SK-N-SH treated with all-trans-retinoic acid at 6 μM for 48 hours (cell line): ENCODE data around the gene PCDHA13.

Source experiments
- ATAC-seq: fragments of 200-7000 bp; cut with Tn5 transposase; 3 replicates; pipeline ENCODE4 v1.9.1; 2020; ENCODE audit warnings: mild to moderate bottlenecking, moderate library complexity
- ARNTL ChIP-seq: fragments of 450-650 bp; formaldehyde crosslinking; IDR thresholded peaks from 2 replicates; pipeline ENCODE4 v1.5.0; 2020; ENCODE audit warnings: low read depth, mild to moderate bottlenecking, moderate library complexity, borderline replicate concordance
- BACH2 ChIP-seq: fragments of 250-450 bp; sonication (Bioruptor Pico); IDR thresholded peaks from 2 replicates; pipeline ENCODE4 v1.9.0; 2021; ENCODE audit warnings: mild to moderate bottlenecking, borderline replicate concordance
- CSDC2 ChIP-seq: fragments of 250-450 bp; sonication (Bioruptor Pico); IDR thresholded peaks from 2 replicates; pipeline ENCODE4 v1.5.0; 2020; ENCODE audit warnings: mild to moderate bottlenecking, moderate library complexity
- ESRRG ChIP-seq: fragments of 250-450 bp; sonication (Bioruptor Pico); IDR thresholded peaks from 2 replicates; pipeline ENCODE4 v1.6.1; 2021; ENCODE audit warnings: mild to moderate bottlenecking
- GLIS3 ChIP-seq: fragments of 250-450 bp; sonication (Bioruptor Pico); IDR thresholded peaks from 2 replicates; pipeline ENCODE4 v1.5.0; 2020; ENCODE audit warnings: mild to moderate bottlenecking, moderate library complexity
- ISL1 ChIP-seq: fragments of 250-450 bp; sonication (Bioruptor Pico); IDR thresholded peaks from 2 replicates; pipeline ENCODE4 v2.1.2; 2022; ENCODE audit warnings: mild to moderate bottlenecking, moderate library complexity
- OSR1 ChIP-seq: fragments of 250-450 bp; sonication (Bioruptor Pico); IDR thresholded peaks from 2 replicates; pipeline ENCODE4 v1.8.0; 2022; ENCODE audit warnings: moderate library complexity, mild to moderate bottlenecking, inconsistent platforms
- PATZ1 ChIP-seq: fragments of 250-450 bp; sonication (Bioruptor Pico); IDR thresholded peaks from 2 replicates; pipeline ENCODE4 v1.8.0; 2020; ENCODE audit warnings: mild to moderate bottlenecking, moderate library complexity, borderline replicate concordance
- POU6F1 ChIP-seq: fragments of 250-450 bp; sonication (Bioruptor Pico); IDR thresholded peaks from 2 replicates; pipeline ENCODE4 v1.8.0; 2021; ENCODE audit warnings: low read depth, mild to moderate bottlenecking, moderate library complexity, borderline replicate concordance
- RARB ChIP-seq: fragments of 250-450 bp; sonication (Bioruptor Pico); IDR thresholded peaks from 2 replicates; pipeline ENCODE4 v1.8.0; 2021; ENCODE audit warnings: mild to moderate bottlenecking, moderate library complexity
- SNAI2 ChIP-seq: fragments of 250-450 bp; sonication (Bioruptor Pico); IDR thresholded peaks from 2 replicates; pipeline ENCODE4 v1.5.0; 2020; ENCODE audit warnings: mild to moderate bottlenecking, moderate library complexity
- TCF4 ChIP-seq: fragments of 250-450 bp; sonication (Bioruptor Pico); IDR thresholded peaks from 2 replicates; pipeline ENCODE4 v1.8.0; 2021; ENCODE audit warnings: mild to moderate bottlenecking, moderate library complexity, borderline replicate concordance
- ZC3H10 ChIP-seq: fragments of 250-450 bp; sonication (Bioruptor Pico); IDR thresholded peaks from 2 replicates; pipeline ENCODE4 v1.5.1; 2021; ENCODE audit warnings: mild to moderate bottlenecking, moderate library complexity
- ZFP30 ChIP-seq: fragments of 450-650 bp; formaldehyde crosslinking; IDR thresholded peaks from 2 replicates; pipeline ENCODE4 v1.5.0; 2022; ENCODE audit warnings: mild to moderate bottlenecking, moderate library complexity
- ZNF565 ChIP-seq: fragments of 450-650 bp; formaldehyde crosslinking; conservative IDR thresholded peaks from 2 replicates; pipeline ENCODE4 v1.5.0; 2020; ENCODE audit warnings: low read depth, mild to moderate bottlenecking, moderate library complexity
- ZNF70 ChIP-seq: fragments of 450-650 bp; formaldehyde crosslinking; IDR thresholded peaks from 2 replicates; pipeline ENCODE4 v1.5.0; 2020; ENCODE audit warnings: mild to moderate bottlenecking, moderate library complexity
- ZNF8 ChIP-seq: fragments of 450-650 bp; formaldehyde crosslinking; IDR thresholded peaks from 2 replicates; pipeline ENCODE4 v1.5.0; 2020; ENCODE audit warnings: mild to moderate bottlenecking, moderate library complexity
- TF ChIP-seq, protein P1 (sequence below): fragments of 250-450 bp; sonication (Bioruptor Pico); IDR thresholded peaks from 2 replicates; pipeline ENCODE4 v1.5.1; 2020; ENCODE audit warnings: low read depth, mild to moderate bottlenecking, moderate library complexity
- TF ChIP-seq, protein P2 (sequence below): fragments of 250-450 bp; sonication (Bioruptor Pico); IDR thresholded peaks from 2 replicates; pipeline ENCODE4 v1.5.0; 2020; ENCODE audit warnings: mild to moderate bottlenecking, moderate library complexity
- TF ChIP-seq, protein P3 (sequence below): fragments of 250-450 bp; sonication (Bioruptor Pico); IDR thresholded peaks from 2 replicates; pipeline ENCODE4 v1.5.1; 2021; ENCODE audit warnings: mild to moderate bottlenecking, moderate library complexity

PCDHA13 gene, protein sequence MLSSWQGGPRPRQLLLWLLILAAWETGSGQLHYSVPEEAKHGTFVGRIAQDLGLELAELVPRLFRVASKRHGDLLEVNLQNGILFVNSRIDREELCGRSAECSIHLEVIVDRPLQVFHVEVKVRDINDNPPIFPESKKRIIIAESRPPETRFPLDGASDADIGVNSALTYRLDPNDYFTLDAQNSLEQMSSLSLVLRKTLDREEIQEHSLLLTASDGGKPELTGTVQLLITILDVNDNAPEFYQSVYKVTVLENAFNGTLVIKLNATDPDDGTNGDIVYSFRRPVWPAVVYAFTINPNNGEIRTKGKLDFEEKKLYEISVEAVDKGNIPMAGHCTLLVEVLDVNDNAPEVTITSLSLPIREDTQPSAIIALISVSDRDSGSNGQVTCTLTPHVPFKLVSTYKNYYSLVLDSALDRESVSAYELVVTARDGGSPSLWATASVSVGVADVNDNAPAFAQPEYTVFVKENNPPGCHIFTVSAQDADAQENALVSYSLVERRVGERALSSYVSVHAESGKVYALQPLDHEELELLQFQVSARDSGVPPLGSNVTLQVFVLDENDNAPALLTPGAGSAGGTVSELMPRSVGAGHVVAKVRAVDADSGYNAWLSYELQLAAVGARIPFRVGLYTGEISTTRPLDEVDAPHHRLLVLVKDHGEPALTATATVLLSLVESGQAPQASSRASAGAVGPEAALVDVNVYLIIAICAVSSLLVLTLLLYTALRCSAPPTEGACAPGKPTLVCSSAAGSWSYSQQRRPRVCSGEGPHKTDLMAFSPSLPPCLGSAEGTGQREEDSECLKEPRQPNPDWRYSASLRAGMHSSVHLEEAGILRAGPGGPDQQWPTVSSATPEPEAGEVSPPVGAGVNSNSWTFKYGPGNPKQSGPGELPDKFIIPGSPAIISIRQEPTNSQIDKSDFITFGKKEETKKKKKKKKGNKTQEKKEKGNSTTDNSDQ

DNA sequence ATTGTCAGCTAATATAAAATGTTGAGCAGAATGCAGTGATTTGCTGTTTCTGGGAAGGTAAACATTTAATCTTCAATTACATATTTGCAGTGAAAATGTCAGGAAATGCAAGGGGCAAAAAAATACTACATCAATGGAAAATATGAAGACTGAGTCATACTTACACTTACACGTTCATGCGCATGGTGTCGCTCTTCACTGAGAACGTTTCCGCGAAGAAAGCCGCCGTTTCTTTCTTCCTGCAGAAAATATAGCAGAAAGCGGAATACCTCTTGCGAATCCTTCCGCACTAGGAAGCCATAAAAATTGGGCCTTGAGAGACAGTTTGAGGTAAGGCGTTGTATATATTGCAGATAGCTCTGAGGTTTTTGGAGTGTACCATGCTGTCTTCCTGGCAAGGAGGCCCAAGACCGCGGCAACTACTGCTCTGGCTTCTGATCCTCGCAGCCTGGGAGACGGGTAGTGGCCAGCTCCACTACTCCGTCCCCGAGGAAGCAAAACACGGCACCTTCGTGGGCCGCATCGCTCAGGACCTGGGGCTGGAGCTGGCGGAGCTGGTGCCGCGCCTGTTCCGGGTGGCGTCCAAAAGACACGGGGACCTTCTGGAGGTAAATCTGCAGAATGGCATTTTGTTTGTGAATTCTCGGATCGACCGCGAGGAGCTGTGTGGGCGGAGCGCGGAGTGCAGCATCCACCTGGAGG lies at the start of gene PCDHA13:
TSS of gene PCDHA13 (plus strand) at position 236 of the 702 bp plus-strand sequence. CDS start at position 381, 145 bp downstream.
- no peak for TF ChIP-seq ZC3H10 (CRISPR knock-in tag)
- no peak for TF ChIP-seq CSDC2 (CRISPR knock-in tag)
- TF ChIP-seq, protein P1, sequence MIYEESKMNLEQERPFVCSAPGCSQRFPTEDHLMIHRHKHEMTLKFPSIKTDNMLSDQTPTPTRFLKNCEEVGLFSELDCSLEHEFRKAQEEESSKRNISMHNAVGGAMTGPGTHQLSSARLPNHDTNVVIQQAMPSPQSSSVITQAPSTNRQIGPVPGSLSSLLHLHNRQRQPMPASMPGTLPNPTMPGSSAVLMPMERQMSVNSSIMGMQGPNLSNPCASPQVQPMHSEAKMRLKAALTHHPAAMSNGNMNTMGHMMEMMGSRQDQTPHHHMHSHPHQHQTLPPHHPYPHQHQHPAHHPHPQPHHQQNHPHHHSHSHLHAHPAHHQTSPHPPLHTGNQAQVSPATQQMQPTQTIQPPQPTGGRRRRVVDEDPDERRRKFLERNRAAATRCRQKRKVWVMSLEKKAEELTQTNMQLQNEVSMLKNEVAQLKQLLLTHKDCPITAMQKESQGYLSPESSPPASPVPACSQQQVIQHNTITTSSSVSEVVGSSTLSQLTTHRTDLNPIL (CRISPR knock-in tag), result no peak
- TF ChIP-seq PATZ1 (CRISPR knock-in tag), result no peak
- TF ChIP-seq POU6F1 (CRISPR knock-in tag), result no peak
- TF ChIP-seq SNAI2, result no peak
- TF ChIP-seq OSR1 (CRISPR knock-in tag), result no peak
- TF ChIP-seq ZNF565 (CRISPR knock-in tag), result no peak
- TF ChIP-seq, protein P2, sequence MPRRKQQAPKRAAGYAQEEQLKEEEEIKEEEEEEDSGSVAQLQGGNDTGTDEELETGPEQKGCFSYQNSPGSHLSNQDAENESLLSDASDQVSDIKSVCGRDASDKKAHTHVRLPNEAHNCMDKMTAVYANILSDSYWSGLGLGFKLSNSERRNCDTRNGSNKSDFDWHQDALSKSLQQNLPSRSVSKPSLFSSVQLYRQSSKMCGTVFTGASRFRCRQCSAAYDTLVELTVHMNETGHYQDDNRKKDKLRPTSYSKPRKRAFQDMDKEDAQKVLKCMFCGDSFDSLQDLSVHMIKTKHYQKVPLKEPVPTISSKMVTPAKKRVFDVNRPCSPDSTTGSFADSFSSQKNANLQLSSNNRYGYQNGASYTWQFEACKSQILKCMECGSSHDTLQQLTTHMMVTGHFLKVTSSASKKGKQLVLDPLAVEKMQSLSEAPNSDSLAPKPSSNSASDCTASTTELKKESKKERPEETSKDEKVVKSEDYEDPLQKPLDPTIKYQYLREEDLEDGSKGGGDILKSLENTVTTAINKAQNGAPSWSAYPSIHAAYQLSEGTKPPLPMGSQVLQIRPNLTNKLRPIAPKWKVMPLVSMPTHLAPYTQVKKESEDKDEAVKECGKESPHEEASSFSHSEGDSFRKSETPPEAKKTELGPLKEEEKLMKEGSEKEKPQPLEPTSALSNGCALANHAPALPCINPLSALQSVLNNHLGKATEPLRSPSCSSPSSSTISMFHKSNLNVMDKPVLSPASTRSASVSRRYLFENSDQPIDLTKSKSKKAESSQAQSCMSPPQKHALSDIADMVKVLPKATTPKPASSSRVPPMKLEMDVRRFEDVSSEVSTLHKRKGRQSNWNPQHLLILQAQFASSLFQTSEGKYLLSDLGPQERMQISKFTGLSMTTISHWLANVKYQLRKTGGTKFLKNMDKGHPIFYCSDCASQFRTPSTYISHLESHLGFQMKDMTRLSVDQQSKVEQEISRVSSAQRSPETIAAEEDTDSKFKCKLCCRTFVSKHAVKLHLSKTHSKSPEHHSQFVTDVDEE, result no peak
- TF ChIP-seq ESRRG (CRISPR knock-in tag), result no peak
- no peak for TF ChIP-seq GLIS3 (CRISPR knock-in tag)
- no peak for TF ChIP-seq RARB (CRISPR knock-in tag)
- TF ChIP-seq, protein P3, sequence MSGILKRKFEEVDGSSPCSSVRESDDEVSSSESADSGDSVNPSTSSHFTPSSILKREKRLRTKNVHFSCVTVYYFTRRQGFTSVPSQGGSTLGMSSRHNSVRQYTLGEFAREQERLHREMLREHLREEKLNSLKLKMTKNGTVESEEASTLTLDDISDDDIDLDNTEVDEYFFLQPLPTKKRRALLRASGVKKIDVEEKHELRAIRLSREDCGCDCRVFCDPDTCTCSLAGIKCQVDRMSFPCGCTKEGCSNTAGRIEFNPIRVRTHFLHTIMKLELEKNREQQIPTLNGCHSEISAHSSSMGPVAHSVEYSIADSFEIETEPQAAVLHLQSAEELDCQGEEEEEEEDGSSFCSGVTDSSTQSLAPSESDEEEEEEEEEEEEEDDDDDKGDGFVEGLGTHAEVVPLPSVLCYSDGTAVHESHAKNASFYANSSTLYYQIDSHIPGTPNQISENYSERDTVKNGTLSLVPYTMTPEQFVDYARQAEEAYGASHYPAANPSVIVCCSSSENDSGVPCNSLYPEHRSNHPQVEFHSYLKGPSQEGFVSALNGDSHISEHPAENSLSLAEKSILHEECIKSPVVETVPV (CRISPR knock-in tag), result no peak
- no peak for TF ChIP-seq ZFP30 (CRISPR knock-in tag)
- no peak for TF ChIP-seq TCF4 (CRISPR knock-in tag)
- no peak for TF ChIP-seq BACH2
- TF ChIP-seq ZNF70 (CRISPR knock-in tag), result no peak
- no peak for TF ChIP-seq ARNTL (CRISPR knock-in tag)
- TF ChIP-seq ZNF8 (CRISPR knock-in tag), result no peak
- no peak for ATAC-seq

- ATAC-seq, result no peak
- no peak for TF ChIP-seq ZC3H10 (CRISPR knock-in tag)
- TF ChIP-seq, protein P2, result no peak
- no peak for TF ChIP-seq RARB (CRISPR knock-in tag)
- no peak for TF ChIP-seq ZNF70 (CRISPR knock-in tag)
- TF ChIP-seq ARNTL (CRISPR knock-in tag), result no peak
- no peak for TF ChIP-seq BACH2
- no peak for TF ChIP-seq ZFP30 (CRISPR knock-in tag)
- no peak for TF ChIP-seq SNAI2
- TF ChIP-seq ISL1 (CRISPR knock-in tag), result no peak
- TF ChIP-seq ZNF565 (CRISPR knock-in tag), result no peak
- no peak for TF ChIP-seq CSDC2 (CRISPR knock-in tag)
- TF ChIP-seq TCF4 (CRISPR knock-in tag), result no peak
- no peak for TF ChIP-seq OSR1 (CRISPR knock-in tag)
- no peak for TF ChIP-seq PATZ1 (CRISPR knock-in tag)
- no peak for TF ChIP-seq GLIS3 (CRISPR knock-in tag)
Measured at GRCh38 chr5:140833993-140834392, 47.9 kb upstream of the PCDHA13 start, which contains the start of gene PCDHA7. Gene PCDHA7 (plus strand): TSS chr5:140834269. CDS start chr5:140834384, 115 bp downstream.
